ENCODE results near the gene SMARCD3.

GRCh38 chr7:151213826-151214225 is 34.7 kb downstream of the SMARCD3 start:
- TF ChIP-seq CTCF (conservative IDR thresholded peaks at IDR 0.05) (no peak), EZH2 (IDR thresholded peaks at IDR 0.05; ENCODE audit: low read depth) (no peak)
